PC-3 (cell line): ENCODE measurements around the gene NCS1. TPM values are rescaled to one million over a fixed set of nuclear protein-coding genes. Genes with fewer than 3 reads are reported as not detected.
"Not testable (repeated sequence)": the region's sequence is repeated elsewhere in the genome, so short reads cannot be mapped to it uniquely, and the experiment has no call there.

Experiments
- ATAC-seq: fragments of 200-7000 bp; cut with Tn5 transposase; 2 replicates; pipeline ENCODE4 v1.9.1; 2020; ENCODE audit warnings: mild to moderate bottlenecking, moderate library complexity
- BruUV-seq: library from RNA; stranded (reverse); fragments of 400-500 nt; replicated peaks from 2 replicates; lab custom pipeline; 2021; lab: Mats Ljungman, UMichigan
- CTCF ChIA-PET: fragments of 300-600 bp; sonication (Branson Sonifier 250); formaldehyde crosslinking; loops from one replicate; lab custom pipeline; 2022; ENCODE audit warnings: antibody characterized with exemption; lab: Charles Lee
- POLR2A ChIA-PET: fragments of 300-600 bp; sonication (Branson Sonifier 250); formaldehyde crosslinking; loops from one replicate; lab custom pipeline; 2022; ENCODE audit warnings: antibody characterized with exemption; ENCODE audit not compliant: unreplicated experiment; lab: Charles Lee
- DNase-seq: peaks from one replicate; pipeline ENCODE4 v3.0.0-alpha.2; 2015
- H2AFZ ChIP-seq: fragments of 300-600 bp; sonication (generic); 2 replicates; pipeline ENCODE4 v1.6.0; 2016; ENCODE audit warnings: antibody characterized with exemption, low read length
- H3F3A ChIP-seq: fragments of 300-600 bp; sonication (generic); one replicate; pipeline ENCODE4 v1.6.0; 2017; ENCODE audit warnings: antibody characterized with exemption, low read length, control low read depth, mild to moderate bottlenecking; ENCODE audit not compliant: unreplicated experiment
- H3K27ac ChIP-seq: fragments of 300-600 bp; sonication (generic); 2 replicates; pipeline ENCODE4 v1.5.1; 2016; ENCODE audit warnings: mild to moderate bottlenecking, low read length
- H3K27me3 ChIP-seq: fragments of 300-600 bp; sonication (generic); 2 replicates; pipeline ENCODE4 v1.6.1; 2016; ENCODE audit warnings: low read length, mixed read lengths
- H3K36me3 ChIP-seq: fragments of 300-600 bp; sonication (generic); 2 replicates; pipeline ENCODE4 v1.6.1; 2016; ENCODE audit warnings: low read depth, mixed run types, low read length, mixed read lengths
- H3K4me1 ChIP-seq: fragments of 300-600 bp; sonication (generic); 2 replicates; pipeline ENCODE4 v1.5.1; 2016; ENCODE audit warnings: low read length; ENCODE audit not compliant: insufficient read depth
- H3K4me2 ChIP-seq: fragments of 300-600 bp; sonication (generic); 2 replicates; pipeline ENCODE4 v1.6.0; 2016; ENCODE audit warnings: low read length
- H3K4me3 ChIP-seq: fragments of 300-600 bp; sonication (generic); 2 replicates; pipeline ENCODE4 v1.5.1; 2016; ENCODE audit warnings: mild to moderate bottlenecking, low read length, mixed read lengths
- H3K79me2 ChIP-seq: fragments of 300-600 bp; sonication (generic); 2 replicates; pipeline ENCODE4 v1.6.1; 2017; ENCODE audit warnings: low read length, mixed read lengths
- H3K9ac ChIP-seq: fragments of 300-600 bp; sonication (generic); 2 replicates; pipeline ENCODE4 v1.6.0; 2016; ENCODE audit warnings: mild to moderate bottlenecking, low read length
- H3K9me2 ChIP-seq: fragments of 300-600 bp; sonication (generic); replicated peaks from 2 replicates; pipeline ENCODE4 v1.6.1; 2016; ENCODE audit warnings: mixed run types, low read length, mixed read lengths
- H3K9me3 ChIP-seq: fragments of 300-600 bp; sonication (generic); 2 replicates; pipeline ENCODE4 v1.6.1; 2016; ENCODE audit warnings: low read length, mixed read lengths
- H4K20me1 ChIP-seq: fragments of 300-600 bp; sonication (generic); 2 replicates; pipeline ENCODE4 v1.6.1; 2016; ENCODE audit warnings: low read length, mixed read lengths
- CTCF ChIP-seq: fragments of 300-600 bp; sonication (generic); conservative IDR thresholded peaks from 2 replicates; pipeline ENCODE4 v1.5.1; 2017; ENCODE audit warnings: antibody characterized with exemption, low read depth, mild to moderate bottlenecking, low read length
- EZH2 ChIP-seq: fragments of 300-600 bp; sonication (generic); IDR thresholded peaks from one replicate; pipeline ENCODE4 v1.6.1; 2017; ENCODE audit warnings: antibody characterized with exemption, mild to moderate bottlenecking, low read length; ENCODE audit not compliant: unreplicated experiment
- EZH2phosphoT487 ChIP-seq: fragments of 300-600 bp; sonication (generic); IDR thresholded peaks from 2 replicates; pipeline ENCODE4 v1.6.1; 2018; ENCODE audit warnings: mild to moderate bottlenecking, antibody characterized with exemption, low read length, borderline replicate concordance
- intact Hi-C: fragments of 100-400 bp; cut with micrococcal nuclease; formaldehyde crosslinking; loops from 2 replicates; pipeline ENCODE4 v1.9.0; 2023
- total RNA-seq: library from RNA; depleted of rRNA; stranded (reverse); fragments of >200 nt; gene quantifications from 2 replicates; pipeline ENCODE4 v1.2.3, GENCODE V29; 2014

Gene NCS1
- total RNA-seq, 1 experiment from 2014 or later, result 14.0 TPM

DNA sequence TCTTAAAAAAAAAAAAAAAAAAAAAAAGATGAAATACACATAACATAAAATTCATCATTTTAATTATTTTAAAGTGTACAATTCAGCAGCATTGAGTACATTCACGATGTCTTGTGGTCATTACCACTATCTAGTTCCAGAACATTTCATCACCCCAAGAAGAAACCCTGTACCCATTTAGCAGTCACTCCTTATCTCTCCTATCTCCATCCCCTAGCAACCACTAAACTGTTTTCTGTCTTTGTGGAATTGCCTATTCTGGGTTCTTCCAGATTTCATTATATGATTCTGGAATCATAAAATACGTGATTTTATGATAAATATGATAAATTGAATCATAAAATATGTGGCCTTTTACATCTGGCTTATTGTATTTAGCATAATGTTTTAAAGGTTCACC is 84.4 kb downstream of the NCS1 start:
- no peak overlapping the region for H3K4me3 ChIP-seq
- no peak overlapping the region for H3K4me2 ChIP-seq
- DNase-seq (no peak), ATAC-seq (no peak)
- intact Hi-C loops, result no loop called here
- no peaks in the 10 kb centered on the region for H3K4me1 ChIP-seq
- no peak overlapping the region for H3K9ac ChIP-seq
- H3K36me3 ChIP-seq, result no peaks in the 10 kb centered on the region
- no peaks in the 10 kb centered on the region for H3K27me3 ChIP-seq
- no peaks in the 10 kb centered on the region for H3K9me3 ChIP-seq
- no peaks in the 10 kb centered on the region for H3K79me2 ChIP-seq
- H3F3A ChIP-seq, result no peaks in the 10 kb centered on the region
- H2AFZ ChIP-seq, result no peak overlapping the region
- no peaks in the 10 kb centered on the region for H3K9me2 ChIP-seq
- BruUV-seq, result no TSS peak
- H3K27ac ChIP-seq, result no peak overlapping the region
- ChIA-PET POLR2A (no interaction called here), CTCF (no interaction called here)
- no peaks in the 10 kb centered on the region for H4K20me1 ChIP-seq
- no peak for TF ChIP-seq EZH2
- no peak for TF ChIP-seq CTCF
- TF ChIP-seq EZH2phosphoT487, result no peak

- intact Hi-C loops, CTCF ChIA-PET, H3K9me3 ChIP-seq, POLR2A ChIA-PET, H2AFZ ChIP-seq, BruUV-seq, H3F3A ChIP-seq, ATAC-seq, H3K9ac ChIP-seq, DNase-seq, H3K4me3 ChIP-seq, H3K27me3 ChIP-seq, H3K4me1 ChIP-seq, H3K36me3 ChIP-seq, H3K79me2 ChIP-seq, H4K20me1 ChIP-seq, H3K9me2 ChIP-seq, H3K27ac ChIP-seq, H3K4me2 ChIP-seq: not testable (repeated sequence)
Observed at GRCh38 chr9:130258137-130258536, 85.9 kb downstream of the NCS1 start.

- H3K27ac ChIP-seq, result no peak overlapping the region
- H3K9me2 ChIP-seq, result no peaks in the 10 kb centered on the region
- no peaks in the 10 kb centered on the region for H4K20me1 ChIP-seq
- H3K36me3 ChIP-seq, result no peaks in the 10 kb centered on the region
- no peak overlapping the region for H3K4me2 ChIP-seq
- no peak overlapping the region for H3K4me3 ChIP-seq
- BruUV-seq, result no TSS peak
- POLR2A ChIA-PET, result no interaction called here
- no peak overlapping the region for H3K9ac ChIP-seq
- CTCF ChIA-PET, result no interaction called here
- no peaks in the 10 kb centered on the region for H3F3A ChIP-seq
- no peak for DNase-seq
- intact Hi-C loops, result no loop called here
- no peak overlapping the region for H2AFZ ChIP-seq
- no peaks in the 10 kb centered on the region for H3K9me3 ChIP-seq
- no peaks in the 10 kb centered on the region for H3K79me2 ChIP-seq
- no peak for ATAC-seq
- peaks cover 7% of the 10 kb centered on the region for H3K4me1 ChIP-seq
- no peaks in the 10 kb centered on the region for H3K27me3 ChIP-seq
- TF ChIP-seq EZH2 (no peak), CTCF (no peak), EZH2phosphoT487 (no peak)
Observed at GRCh38 chr9:130259044-130259443, 86.8 kb downstream of the NCS1 start.
